ENCODE measurements around the gene THBD.

- TF ChIP-seq CTCF (IDR thresholded peaks at IDR 0.05), result no peak
- TF ChIP-seq EP300 (IDR thresholded peaks at IDR 0.05), result no peak
- no peak for TF ChIP-seq POLR2A (IDR thresholded peaks at IDR 0.05)
These were observed 27.9 kb downstream of the THBD start for GRCh38 chr20:23021541-23021940.
